Measurements from ENCODE around the gene MYT1. TPM values are rescaled to one million over a fixed set of nuclear protein-coding genes. Genes with fewer than 3 reads are reported as not detected.

MYT1 gene
- total RNA-seq, 2 donors from 2014 or later: 0.27 to 0.74 TPM

DNA sequence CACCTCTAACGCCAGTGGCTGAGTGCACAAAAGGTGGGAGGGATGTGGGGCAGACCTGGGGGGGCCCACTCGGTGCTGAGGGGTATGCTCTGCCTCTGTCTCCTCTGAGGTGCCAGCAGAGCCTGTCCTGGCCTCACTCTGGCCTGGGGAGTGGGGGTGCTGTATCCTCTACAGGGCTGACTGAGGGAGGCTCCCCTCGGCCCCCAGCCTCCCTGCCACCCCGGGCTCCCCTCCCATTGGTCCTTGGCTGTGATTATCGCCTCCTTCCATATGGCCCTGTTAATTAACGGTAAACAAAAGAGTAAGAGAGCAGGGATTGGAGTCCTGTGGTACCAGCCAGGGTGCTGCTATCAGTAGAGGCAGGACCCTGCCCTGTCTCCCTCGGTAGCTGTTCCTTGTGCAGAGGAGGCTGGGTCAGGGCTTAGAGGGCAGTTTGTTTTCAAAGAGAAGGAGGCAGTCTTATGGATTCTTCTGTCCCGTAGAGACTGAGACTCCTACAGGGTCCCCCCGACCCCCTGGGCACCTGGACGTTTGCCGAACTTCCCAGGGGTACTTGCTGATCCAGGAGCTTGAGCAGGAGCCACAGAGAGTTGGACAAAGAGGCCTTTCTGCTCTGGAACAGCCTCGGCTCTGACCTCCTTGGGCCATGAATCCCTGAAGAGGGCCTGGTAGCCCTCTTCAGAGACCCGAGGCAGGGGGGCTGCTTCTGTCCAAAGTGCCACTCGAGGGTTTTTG lies 1.8 kb downstream of the MYT1 start:
- H3K9me3 ChIP-seq: no peaks in the 10 kb centered on the region
- no peak overlapping the region for H3K27ac ChIP-seq
- no peak overlapping the region for H3K4me3 ChIP-seq
- intact Hi-C loops (cut with DNase I): no loop called here
- H3K4me1 ChIP-seq (replicated peaks): no peaks in the 10 kb centered on the region
- H3K27me3 ChIP-seq (replicated peaks; ENCODE audit: insufficient read depth): peaks cover 7% of the 10 kb centered on the region
- TF ChIP-seq, protein P1, sequence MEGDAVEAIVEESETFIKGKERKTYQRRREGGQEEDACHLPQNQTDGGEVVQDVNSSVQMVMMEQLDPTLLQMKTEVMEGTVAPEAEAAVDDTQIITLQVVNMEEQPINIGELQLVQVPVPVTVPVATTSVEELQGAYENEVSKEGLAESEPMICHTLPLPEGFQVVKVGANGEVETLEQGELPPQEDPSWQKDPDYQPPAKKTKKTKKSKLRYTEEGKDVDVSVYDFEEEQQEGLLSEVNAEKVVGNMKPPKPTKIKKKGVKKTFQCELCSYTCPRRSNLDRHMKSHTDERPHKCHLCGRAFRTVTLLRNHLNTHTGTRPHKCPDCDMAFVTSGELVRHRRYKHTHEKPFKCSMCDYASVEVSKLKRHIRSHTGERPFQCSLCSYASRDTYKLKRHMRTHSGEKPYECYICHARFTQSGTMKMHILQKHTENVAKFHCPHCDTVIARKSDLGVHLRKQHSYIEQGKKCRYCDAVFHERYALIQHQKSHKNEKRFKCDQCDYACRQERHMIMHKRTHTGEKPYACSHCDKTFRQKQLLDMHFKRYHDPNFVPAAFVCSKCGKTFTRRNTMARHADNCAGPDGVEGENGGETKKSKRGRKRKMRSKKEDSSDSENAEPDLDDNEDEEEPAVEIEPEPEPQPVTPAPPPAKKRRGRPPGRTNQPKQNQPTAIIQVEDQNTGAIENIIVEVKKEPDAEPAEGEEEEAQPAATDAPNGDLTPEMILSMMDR (IDR thresholded peaks at IDR 0.05): no peak
- TF ChIP-seq POLR2AphosphoS5 (IDR thresholded peaks at IDR 0.05): no peak
- no peak for TF ChIP-seq POLR2A (IDR thresholded peaks at IDR 0.05)
- 71% methylated on average over 14 of the region's 14 CpGs for WGBS
- no peaks in the 10 kb centered on the region for H3K36me3 ChIP-seq
- no peak for DNase-seq (ENCODE audit: low spot score)

DNA sequence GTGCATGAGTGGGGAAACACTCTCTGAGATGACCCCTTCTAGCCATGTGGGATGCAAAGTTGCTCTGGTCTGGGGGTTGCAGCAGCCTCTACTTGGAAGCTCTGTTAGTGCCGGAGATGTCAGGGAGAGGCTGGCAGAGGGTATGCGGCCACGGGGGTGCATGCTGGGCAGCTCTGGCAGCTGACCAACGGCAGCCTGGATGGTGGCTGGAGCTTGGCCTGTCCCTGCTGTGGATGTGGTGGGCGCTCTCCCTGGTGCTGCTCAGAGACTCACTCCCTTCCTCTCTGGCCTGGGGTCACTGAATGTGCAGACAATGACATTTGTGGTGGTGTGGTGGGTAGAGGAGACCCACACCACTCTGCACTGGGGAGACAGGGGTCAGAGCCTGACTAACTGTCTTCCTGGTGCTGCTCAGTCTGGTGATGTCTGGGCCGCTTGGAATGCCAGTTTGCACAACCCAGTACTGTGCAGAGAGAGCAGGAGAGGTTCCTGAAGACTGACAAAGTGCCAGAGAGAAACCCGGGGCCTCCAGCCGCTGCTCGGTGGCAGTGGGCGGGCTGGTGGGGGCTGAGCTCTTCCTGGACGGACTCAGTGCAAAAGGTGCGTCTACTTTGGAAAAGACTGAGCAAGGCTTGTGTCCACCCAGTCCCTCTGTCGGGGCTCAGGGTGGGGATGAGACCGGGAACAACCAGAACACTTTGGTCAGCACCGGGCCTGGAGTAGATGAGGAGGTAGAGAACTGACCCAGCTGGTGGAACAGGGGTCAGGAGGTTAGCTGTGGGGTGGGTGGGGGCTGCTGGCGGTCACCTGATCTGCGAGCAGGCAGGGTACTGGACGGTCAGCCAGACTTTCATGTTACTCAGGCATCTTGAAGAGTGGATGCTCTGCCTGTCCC lies 2.7 kb downstream of the MYT1 start:
- no peaks in the 10 kb centered on the region for H3K9me3 ChIP-seq
- intact Hi-C loops (cut with DNase I): no loop called here
- H3K4me3 ChIP-seq: no peak overlapping the region
- no peaks in the 10 kb centered on the region for H3K4me1 ChIP-seq (replicated peaks)
- 56% methylated on average over 18 of the region's 18 CpGs for WGBS
- H3K36me3 ChIP-seq: no peaks in the 10 kb centered on the region
- DNase-seq (ENCODE audit: low spot score): no peak
- TF ChIP-seq POLR2AphosphoS5 (IDR thresholded peaks at IDR 0.05) (no peak), POLR2A (IDR thresholded peaks at IDR 0.05) (no peak)
- TF ChIP-seq, protein P1 (IDR thresholded peaks at IDR 0.05): no peak
- peaks cover 7% of the 10 kb centered on the region for H3K27me3 ChIP-seq (replicated peaks; ENCODE audit: insufficient read depth)
- H3K27ac ChIP-seq: no peak overlapping the region

DNA sequence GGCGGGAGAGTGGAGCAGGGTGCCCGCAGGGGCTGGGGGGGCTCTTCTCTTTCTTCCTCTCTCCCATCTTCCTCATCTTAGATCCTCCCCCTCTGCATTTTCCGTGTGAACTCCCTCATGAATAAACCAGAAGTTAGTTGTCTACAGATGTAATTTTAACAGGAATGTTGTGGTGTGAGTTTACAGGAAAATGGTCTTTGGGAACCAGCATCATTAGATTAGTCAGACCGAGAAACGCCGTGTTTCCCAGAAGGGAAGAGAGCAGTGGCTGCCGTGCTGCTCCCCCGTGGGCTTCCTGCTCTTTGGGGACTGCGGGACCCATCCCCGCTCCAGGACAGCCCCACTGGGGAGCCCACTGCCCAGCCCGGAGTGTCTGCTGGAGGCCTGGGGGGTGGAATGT lies 3.4 kb downstream of the MYT1 start:
- intact Hi-C loops (cut with DNase I): no loop called here
- Histone ChIP-seq H3K4me1 (replicated peaks) (no peaks in the 10 kb centered on the region), H3K27me3 (replicated peaks; ENCODE audit: insufficient read depth) (peaks cover 2% of the 10 kb centered on the region), H3K9me3 (no peaks in the 10 kb centered on the region), H3K27ac (no peak overlapping the region), H3K4me3 (no peak overlapping the region), H3K36me3 (no peaks in the 10 kb centered on the region)
- no peak for DNase-seq (ENCODE audit: low spot score)
- WGBS: 62% methylated on average over 11 of the region's 11 CpGs
- TF ChIP-seq POLR2A (IDR thresholded peaks at IDR 0.05) (no peak), POLR2AphosphoS5 (IDR thresholded peaks at IDR 0.05) (no peak)
- TF ChIP-seq, protein P1 (IDR thresholded peaks at IDR 0.05): no peak

DNA sequence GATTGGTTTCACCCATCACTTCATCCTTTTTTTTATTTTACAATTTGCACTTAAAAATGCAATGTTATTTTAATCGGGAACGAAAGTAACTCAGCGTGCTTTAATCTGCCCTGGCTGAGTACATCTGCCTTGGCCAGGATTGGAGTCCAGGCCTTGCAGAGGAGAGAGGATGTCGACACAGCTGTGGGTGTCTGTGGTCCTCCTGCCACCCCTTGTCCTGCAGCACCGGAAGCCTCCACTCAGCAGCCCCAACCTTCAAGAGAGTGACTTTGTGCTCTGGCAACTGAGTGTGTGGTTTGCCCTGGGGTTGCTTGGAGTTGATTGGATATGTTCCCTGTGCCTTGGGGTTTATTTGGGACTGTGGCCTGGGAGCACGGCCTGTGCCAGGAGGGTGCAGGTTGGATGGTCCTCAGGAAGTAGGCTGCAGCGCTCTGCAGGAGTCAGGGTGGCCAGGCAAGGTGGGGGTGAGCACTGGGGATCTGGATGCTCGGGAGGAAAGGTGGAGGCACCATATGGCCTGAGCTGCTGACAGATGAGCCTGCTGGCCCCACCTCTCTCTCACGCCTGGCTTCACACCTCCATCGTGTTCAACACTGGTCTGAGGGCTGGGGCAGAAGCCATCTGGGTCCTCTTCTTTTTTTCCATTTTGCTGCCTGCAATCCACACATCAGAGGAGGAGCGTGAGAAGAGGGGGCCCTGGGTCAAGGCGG lies 4.3 kb downstream of the MYT1 start:
- TF ChIP-seq POLR2A (IDR thresholded peaks at IDR 0.05) (no peak), POLR2AphosphoS5 (IDR thresholded peaks at IDR 0.05) (no peak)
- TF ChIP-seq, protein P1 (IDR thresholded peaks at IDR 0.05): no peak
- Histone ChIP-seq H3K27me3 (replicated peaks; ENCODE audit: insufficient read depth) (no peaks in the 10 kb centered on the region), H3K36me3 (no peaks in the 10 kb centered on the region), H3K27ac (no peak overlapping the region), H3K9me3 (no peaks in the 10 kb centered on the region), H3K4me3 (no peak overlapping the region), H3K4me1 (replicated peaks) (no peaks in the 10 kb centered on the region)
- 61% methylated on average over 12 of the region's 12 CpGs for WGBS
- DNase-seq (ENCODE audit: low spot score): no peak
- intact Hi-C loops (cut with DNase I): no loop called here
